GM23338 (cell line): ENCODE data around the gene RALBP1. TPM values are rescaled to one million over a fixed set of nuclear protein-coding genes. Genes with fewer than 3 reads are reported as not detected.

Source experiments
- ATAC-seq: fragments of 200-7000 bp; cut with Tn5 transposase; 3 replicates; pipeline ENCODE4 v1.9.1; 2020
- DNase-seq: peaks from one replicate; pipeline ENCODE4 v3.0.0-alpha.2; 2015; ENCODE audit warnings: low spot score
- H2AFZ ChIP-seq: fragments of 200-600 bp; sonication (generic); 2 replicates; pipeline ENCODE4 v1.8.0; 2016; ENCODE audit warnings: antibody characterized with exemption, mild to moderate bottlenecking, moderate library complexity
- H3F3A ChIP-seq: fragments of 200-600 bp; sonication (generic); replicated peaks from 2 replicates; pipeline ENCODE4 v1.8.0; 2017; ENCODE audit warnings: antibody characterized with exemption, mixed run types, low read depth
- H3K27ac ChIP-seq: fragments of 200-600 bp; sonication (generic); 2 replicates; pipeline ENCODE4 v1.6.1; 2016; ENCODE audit warnings: low read depth
- H3K27me3 ChIP-seq: fragments of 200-600 bp; sonication (generic); 2 replicates; pipeline ENCODE4 v1.8.0; 2016; ENCODE audit warnings: mild to moderate bottlenecking, mixed run types, moderate library complexity; ENCODE audit not compliant: insufficient read depth
- H3K36me3 ChIP-seq: fragments of 200-600 bp; sonication (generic); 2 replicates; pipeline ENCODE4 v1.8.0; 2016; ENCODE audit warnings: mild to moderate bottlenecking; ENCODE audit not compliant: insufficient read depth
- H3K4me1 ChIP-seq: fragments of 200-600 bp; sonication (generic); 2 replicates; pipeline ENCODE4 v1.8.0; 2016; ENCODE audit warnings: mild to moderate bottlenecking, moderate library complexity; ENCODE audit not compliant: insufficient read depth
- H3K4me2 ChIP-seq: fragments of 200-600 bp; sonication (generic); 2 replicates; pipeline ENCODE4 v1.7.1; 2017; ENCODE audit warnings: mixed run types
- H3K4me3 ChIP-seq: fragments of 200-600 bp; sonication (generic); 2 replicates; pipeline ENCODE4 v1.6.1; 2016; ENCODE audit warnings: mixed run types
- H3K79me2 ChIP-seq: fragments of 200-600 bp; sonication (generic); replicated peaks from 2 replicates; pipeline ENCODE4 v1.8.0; 2017; ENCODE audit warnings: mild to moderate bottlenecking; ENCODE audit not compliant: insufficient read depth
- H3K9me2 ChIP-seq: fragments of 200-600 bp; sonication (generic); 2 replicates; pipeline ENCODE4 v1.8.0; 2017; ENCODE audit not compliant: insufficient read depth
- H4K20me1 ChIP-seq: fragments of 200-600 bp; sonication (generic); replicated peaks from 2 replicates; pipeline ENCODE4 v1.8.0; 2017; ENCODE audit warnings: mild to moderate bottlenecking; ENCODE audit not compliant: insufficient read depth
- H3K27ac Mint-ChIP-seq: 2 replicates; pipeline ENCODE4 v1.8.0; 2020; ENCODE audit warnings: inconsistent platforms, mild to moderate bottlenecking, moderate library complexity, mixed read lengths
- H3K27me3 Mint-ChIP-seq: 3 replicates; pipeline ENCODE4 v1.8.0; 2022; ENCODE audit warnings: low read depth, mild to moderate bottlenecking, moderate library complexity, mixed read lengths, inconsistent platforms; ENCODE audit not compliant: insufficient read depth, poor library complexity
- H3K36me3 Mint-ChIP-seq: 3 replicates; pipeline ENCODE4 v1.8.0; 2021; ENCODE audit warnings: low read depth, mild to moderate bottlenecking, inconsistent platforms, moderate library complexity, mixed read lengths
- H3K4me1 Mint-ChIP-seq: 3 replicates; pipeline ENCODE4 v1.8.0; 2020; ENCODE audit warnings: mild to moderate bottlenecking, inconsistent platforms, mixed read lengths
- H3K4me3 Mint-ChIP-seq: 3 replicates; pipeline ENCODE4 v1.8.0; 2021; ENCODE audit warnings: moderate library complexity, mild to moderate bottlenecking, inconsistent platforms, mixed read lengths
- H3K9me3 Mint-ChIP-seq: 3 replicates; pipeline ENCODE4 v1.8.0; 2020; ENCODE audit warnings: moderate library complexity, mild to moderate bottlenecking, inconsistent platforms, mixed read lengths
- CREB1 ChIP-seq: fragments of 250-450 bp; sonication (Bioruptor Pico); IDR thresholded peaks from 2 replicates; pipeline ENCODE4 v1.5.0; 2020; ENCODE audit warnings: low read depth, mild to moderate bottlenecking, moderate library complexity
- CTCF ChIP-seq, 2 experiments: fragments of 200-600 bp in 1 of 2; sonication (generic) in 1 of 2; conservative IDR thresholded peaks; 2 replicates each; pipeline versions ENCODE4 v1.5.1 to v1.6.1; 2016 to 2017; ENCODE audit warnings: antibody characterized with exemption in 2 of 2, low read depth in 2 of 2, mild to moderate bottlenecking in 2 of 2, moderate library complexity in 1 of 2
- ETS1 ChIP-seq: IDR thresholded peaks from 2 replicates; pipeline ENCODE4 v1.6.1; 2016; ENCODE audit warnings: antibody characterized with exemption
- EZH2 ChIP-seq: fragments of 200-600 bp; sonication (generic); IDR thresholded peaks from one replicate; pipeline ENCODE4 v1.8.0; 2017; ENCODE audit warnings: antibody characterized with exemption, mild to moderate bottlenecking, low read depth; ENCODE audit not compliant: unreplicated experiment
- EZH2phosphoT487 ChIP-seq: fragments of 200-600 bp; sonication (generic); IDR thresholded peaks from one replicate; pipeline ENCODE4 v1.8.1; 2018; ENCODE audit warnings: antibody characterized with exemption; ENCODE audit not compliant: unreplicated experiment
- JUNB ChIP-seq: IDR thresholded peaks from one replicate; pipeline ENCODE4 v1.6.1; 2016; ENCODE audit warnings: antibody characterized with exemption; ENCODE audit not compliant: unreplicated experiment
- NANOG ChIP-seq: IDR thresholded peaks from 2 replicates; pipeline ENCODE4 v1.6.1; 2016; ENCODE audit warnings: antibody characterized with exemption, borderline replicate concordance
- POLR2AphosphoS5 ChIP-seq: IDR thresholded peaks from 2 replicates; pipeline ENCODE4 v1.6.1; 2016; ENCODE audit warnings: antibody characterized with exemption, low read depth
- REST ChIP-seq: IDR thresholded peaks from one replicate; pipeline ENCODE4 v1.6.1; 2018; ENCODE audit warnings: antibody characterized with exemption; ENCODE audit not compliant: unreplicated experiment
- STAT1 ChIP-seq: IDR thresholded peaks from one replicate; pipeline ENCODE4 v1.6.1; 2016; ENCODE audit warnings: antibody characterized with exemption; ENCODE audit not compliant: unreplicated experiment
- ZNF114 ChIP-seq: fragments of 250-450 bp; sonication (Bioruptor Pico); IDR thresholded peaks from 2 replicates; pipeline ENCODE4 v1.5.0; 2020; ENCODE audit warnings: mild to moderate bottlenecking, moderate library complexity
- ZNF331 ChIP-seq: fragments of 250-450 bp; sonication (Bioruptor Pico); IDR thresholded peaks from 2 replicates; pipeline ENCODE4 v1.5.0; 2020; ENCODE audit warnings: low read depth, mild to moderate bottlenecking, moderate library complexity
- ZNF462 ChIP-seq: fragments of 250-450 bp; sonication (Bioruptor Pico); IDR thresholded peaks from 2 replicates; pipeline ENCODE4 v1.5.0; 2020; ENCODE audit warnings: mild to moderate bottlenecking, moderate library complexity
- polyA plus RNA-seq: library from polyadenylated mRNA; unstranded; fragments of >200 nt; fragmentation: Nextera tagmentation; extraction: Ambion mirVana; gene quantifications from 2 replicates; pipeline ENCODE4 v1.2.1, GENCODE V29; 2016
- total RNA-seq: library from RNA; depleted of rRNA; stranded (reverse); fragments of >200 nt; shearing (Covaris generic); gene quantifications from 2 replicates; pipeline ENCODE4 v1.2.3, GENCODE V29; 2014

RALBP1 gene
- total and polyA plus RNA-seq, 2 experiments from 2014 or later = 80.9 to 103 TPM

GRCh38 chr18:9437021-9437437 is 38.3 kb upstream of the RALBP1 start:
- ATAC-seq (no peak), DNase-seq (no peak)
- Histone ChIP-seq H3K27ac (no peak overlapping the region), H2AFZ (no peak overlapping the region; the same call in 1 of the 2 replicates), H3K79me2 (no peaks in the 10 kb centered on the region), H3K4me3 (no peak overlapping the region), H3K36me3 (no peaks in the 10 kb centered on the region), H4K20me1 (no peaks in the 10 kb centered on the region), H3K4me2 (no peak overlapping the region), H3K9me2 (no peaks in the 10 kb centered on the region), H3K4me1 (0 out of 2 replicates have a peak, but pooled peaks cover 8% of the 10 kb centered on the region), H3F3A (no peaks in the 10 kb centered on the region), H3K27me3 (no peaks in the 10 kb centered on the region)
- Mint-ChIP-seq H3K4me1 (peaks cover 8% of the 10 kb centered on the region), H3K27me3 (peaks cover 4% of the 10 kb centered on the region), H3K9me3 (0 out of 3 replicates have a peak, but pooled peaks cover 3% of the 10 kb centered on the region), H3K36me3 (no peaks in the 10 kb centered on the region; the same call in 2 of the 3 replicates), H3K27ac (no peak overlapping the region), H3K4me3 (no peak overlapping the region)
- TF ChIP-seq CREB1 (CRISPR knock-in tag) = no peak
- no peak for TF ChIP-seq JUNB
- no peak for TF ChIP-seq POLR2AphosphoS5
- TF ChIP-seq ZNF462 (CRISPR knock-in tag) = no peak
- TF ChIP-seq NANOG = no peak
- TF ChIP-seq EZH2phosphoT487 = no peak
- no peak for TF ChIP-seq REST
- no peak for TF ChIP-seq EZH2
- TF ChIP-seq ETS1 = no peak
- no peak for TF ChIP-seq STAT1
- no peak for TF ChIP-seq CTCF (conservative IDR thresholded peaks at IDR 0.05; ENCODE audit: low read depth in 2 of 2)
- no peak for TF ChIP-seq ZNF114 (CRISPR knock-in tag)
- no peak for TF ChIP-seq ZNF331
